ENCODE measurements around the gene MOK.

- TF ChIP-seq CTCF (IDR thresholded peaks at IDR 0.05; ENCODE audit: poor library complexity, severe bottlenecking), result no peak
- TF ChIP-seq EZH2 (IDR thresholded peaks at IDR 0.05; ENCODE audit: borderline replicate concordance, insufficient read depth, low read length, poor library complexity, severe bottlenecking), result no peak
- no peak for TF ChIP-seq POLR2AphosphoS5 (IDR thresholded peaks at IDR 0.05)
Observed at GRCh38 chr14:102209224-102209966, 95.6 kb downstream of the MOK start.

All from neural cell (in vitro differentiated cells).